Measurements from ENCODE around the gene TRAPPC1. TPM values are rescaled to one million over a fixed set of nuclear protein-coding genes. Genes with fewer than 3 reads are reported as not detected.
"Not testable (repeated sequence)": the region's sequence is repeated elsewhere in the genome, so short reads cannot be mapped to it uniquely, and the experiment has no call there.

TRAPPC1 gene
- total and polyA plus RNA-seq, 2 experiments from 2014 or later, result 37.8 to 321 TPM

DNA sequence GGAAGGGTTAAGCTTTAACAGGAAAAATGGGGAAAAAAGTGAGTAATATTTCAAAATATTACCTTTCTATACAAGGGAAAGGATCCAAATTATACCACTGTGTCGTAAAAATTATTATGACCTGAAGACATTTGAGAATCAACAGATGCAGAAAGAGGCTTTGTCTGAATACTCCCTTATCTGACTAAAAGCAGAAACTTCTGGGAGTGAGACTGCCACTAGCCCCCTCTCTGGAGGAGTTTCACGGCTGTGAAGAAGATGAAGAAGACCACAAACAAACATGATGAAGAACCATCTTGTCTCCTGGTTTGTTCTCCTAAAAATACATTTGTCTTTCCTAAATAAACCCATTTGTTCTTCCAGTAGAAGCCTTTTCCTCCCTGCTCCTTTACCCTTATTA is 29.7 kb upstream of the TRAPPC1 start:
- Histone ChIP-seq H3K79me2 (ENCODE audit: insufficient read depth) (no peaks in the 10 kb centered on the region), H3K36me3 (ENCODE audit: low read depth) (no peaks in the 10 kb centered on the region), H3K9me2 (ENCODE audit: insufficient read depth) (no peaks in the 10 kb centered on the region), H3K4me2 (ENCODE audit: unreplicated experiment) (no peak overlapping the region), H3K4me3 (no peak overlapping the region), H3F3A (ENCODE audit: insufficient read depth) (no peaks in the 10 kb centered on the region), H3K9ac (no peak overlapping the region), H3K4me1 (ENCODE audit: insufficient read depth) (no peaks in the 10 kb centered on the region), H3K9me3 (ENCODE audit: low read depth) (no peaks in the 10 kb centered on the region), H3K27me3 (replicated peaks; ENCODE audit: insufficient read depth) (no peaks in the 10 kb centered on the region), H3K27ac (no peak overlapping the region), H4K20me1 (ENCODE audit: insufficient read depth) (no peaks in the 10 kb centered on the region), H2AFZ (no peak overlapping the region)
- 20 to 23% methylated on average over 2 of the region's 2 CpGs for WGBS, 2 experiments (ENCODE audit: low coverage in 1 of 2, low lambda C conversion rate in 2 of 2, missing lambda C conversion rate in 2 of 2)
- TF ChIP-seq EZH2phosphoT487 (IDR thresholded peaks at IDR 0.05; ENCODE audit: insufficient read depth, low read depth) (no peak), EZH2 (IDR thresholded peaks at IDR 0.05; ENCODE audit: insufficient read depth, poor library complexity, severe bottlenecking) (no peak)
- no peak for DNase-seq
- in situ Hi-C loops (cut with MboI), result no loop called here

DNA sequence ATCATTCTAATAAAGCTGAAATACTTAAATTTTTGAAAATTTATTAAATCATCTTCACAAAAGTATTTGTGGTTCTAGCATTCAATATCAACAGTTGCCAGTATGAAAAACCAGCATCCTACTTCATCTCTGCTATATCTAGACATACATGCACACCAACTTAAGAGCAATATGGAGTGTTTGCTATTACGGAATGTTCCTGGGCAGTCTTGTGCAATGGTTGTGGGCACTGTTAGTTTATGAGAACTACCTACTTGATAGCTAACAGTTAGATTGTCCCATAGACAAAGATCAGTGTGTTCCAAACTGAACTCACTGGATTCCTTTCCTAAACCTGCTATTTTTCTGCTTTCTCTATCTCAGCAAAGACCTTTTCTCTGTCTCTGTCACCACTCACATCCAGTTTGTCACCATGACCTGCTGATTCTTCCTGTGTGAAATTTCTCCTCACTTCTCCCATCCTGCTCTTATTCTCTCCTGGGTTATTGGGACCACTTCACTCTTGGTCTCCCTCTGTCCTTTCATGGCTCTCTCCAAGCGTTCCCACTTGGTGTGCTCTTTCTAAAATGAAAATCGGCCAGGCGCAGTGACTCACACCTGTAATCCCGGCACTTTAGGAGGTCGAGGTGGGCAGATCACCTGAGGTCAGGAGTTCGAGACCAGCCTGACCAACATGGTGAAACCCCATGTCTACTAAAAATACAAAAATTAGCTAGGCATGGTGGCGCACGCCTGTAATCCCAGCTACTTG is 27.9 kb upstream of the TRAPPC1 start:
- H3K4me1 ChIP-seq (ENCODE audit: insufficient read depth), result no peaks in the 10 kb centered on the region
- no peaks in the 10 kb centered on the region for H3K9me3 ChIP-seq (ENCODE audit: low read depth)
- no peak overlapping the region for H2AFZ ChIP-seq
- TF ChIP-seq EZH2 (IDR thresholded peaks at IDR 0.05; ENCODE audit: insufficient read depth, poor library complexity, severe bottlenecking) (no peak), EZH2phosphoT487 (IDR thresholded peaks at IDR 0.05; ENCODE audit: insufficient read depth, low read depth) (no peak)
- no peaks in the 10 kb centered on the region for H3K36me3 ChIP-seq (ENCODE audit: low read depth)
- in situ Hi-C loops (cut with MboI), result no loop called here
- H4K20me1 ChIP-seq (ENCODE audit: insufficient read depth), result no peaks in the 10 kb centered on the region
- peak; percentile 2 for DNase-seq
- no peak overlapping the region for H3K4me2 ChIP-seq (ENCODE audit: unreplicated experiment)
- H3K27me3 ChIP-seq (replicated peaks; ENCODE audit: insufficient read depth), result no peaks in the 10 kb centered on the region
- H3F3A ChIP-seq (ENCODE audit: insufficient read depth), result no peaks in the 10 kb centered on the region
- H3K27ac ChIP-seq, result no peak overlapping the region
- 88 to 91% methylated on average over 9 of the region's 9 CpGs for WGBS, 2 experiments (ENCODE audit: low coverage in 1 of 2, low lambda C conversion rate in 2 of 2, missing lambda C conversion rate in 2 of 2)
- H3K79me2 ChIP-seq (ENCODE audit: insufficient read depth), result no peaks in the 10 kb centered on the region
- H3K9me2 ChIP-seq (ENCODE audit: insufficient read depth), result no peaks in the 10 kb centered on the region
- H3K4me3 ChIP-seq, result no peak overlapping the region
- H3K9ac ChIP-seq, result no peak overlapping the region

GRCh38 chr17:7956228-7956965 is 24.7 kb upstream of the TRAPPC1 start:
- Histone ChIP-seq H3K27ac (no peak overlapping the region), H3K4me3 (no peak overlapping the region), H3K36me3 (ENCODE audit: low read depth) (no peaks in the 10 kb centered on the region), H3K9ac (no peak overlapping the region), H4K20me1 (ENCODE audit: insufficient read depth) (no peaks in the 10 kb centered on the region), H3K9me3 (ENCODE audit: low read depth) (no peaks in the 10 kb centered on the region), H3K27me3 (replicated peaks; ENCODE audit: insufficient read depth) (no peaks in the 10 kb centered on the region), H3K4me1 (ENCODE audit: insufficient read depth) (no peaks in the 10 kb centered on the region), H3K9me2 (ENCODE audit: insufficient read depth) (no peaks in the 10 kb centered on the region), H3K79me2 (ENCODE audit: insufficient read depth) (no peaks in the 10 kb centered on the region), H3F3A (ENCODE audit: insufficient read depth) (no peaks in the 10 kb centered on the region), H3K4me2 (ENCODE audit: unreplicated experiment) (no peak overlapping the region), H2AFZ (no peak overlapping the region)
- TF ChIP-seq EZH2phosphoT487 (IDR thresholded peaks at IDR 0.05; ENCODE audit: insufficient read depth, low read depth), result no peak
- no peak for TF ChIP-seq EZH2 (IDR thresholded peaks at IDR 0.05; ENCODE audit: insufficient read depth, poor library complexity, severe bottlenecking)
- in situ Hi-C loops (cut with MboI), result no loop called here
- WGBS, 2 experiments (ENCODE audit: low coverage in 1 of 2, low lambda C conversion rate in 2 of 2, missing lambda C conversion rate in 2 of 2), result 76 to 77% methylated on average over 11 of the region's 11 CpGs
- DNase-seq, result no peak

- H3K79me2 ChIP-seq (ENCODE audit: insufficient read depth), result no peaks in the 10 kb centered on the region
- H3K4me3 ChIP-seq, result no peak overlapping the region
- H4K20me1 ChIP-seq (ENCODE audit: insufficient read depth), result no peaks in the 10 kb centered on the region
- H3K4me1 ChIP-seq (ENCODE audit: insufficient read depth), result no peaks in the 10 kb centered on the region
- peaks cover under 1% of the 10 kb centered on the region; the same call in 1 of the 2 replicates for H3K36me3 ChIP-seq (ENCODE audit: low read depth)
- no peak for TF ChIP-seq EZH2phosphoT487 (IDR thresholded peaks at IDR 0.05; ENCODE audit: insufficient read depth, low read depth)
- in situ Hi-C loops (cut with MboI), result no loop called here
- no peaks in the 10 kb centered on the region for H3K9me2 ChIP-seq (ENCODE audit: insufficient read depth)
- 59 to 62% methylated on average over 13 of the region's 13 CpGs for WGBS, 2 experiments (ENCODE audit: low coverage in 1 of 2, low lambda C conversion rate in 2 of 2, missing lambda C conversion rate in 2 of 2)
- DNase-seq, result peak; percentile 19
- no peak overlapping the region for H2AFZ ChIP-seq
- H3K27me3 ChIP-seq (replicated peaks; ENCODE audit: insufficient read depth), result no peaks in the 10 kb centered on the region
- H3F3A ChIP-seq (ENCODE audit: insufficient read depth), result no peaks in the 10 kb centered on the region
- H3K9me3 ChIP-seq (ENCODE audit: low read depth), result no peaks in the 10 kb centered on the region
- H3K9ac ChIP-seq, result no peak overlapping the region
- no peak overlapping the region for H3K27ac ChIP-seq
- no peak overlapping the region for H3K4me2 ChIP-seq (ENCODE audit: unreplicated experiment)
These were observed 23.9 kb upstream of the TRAPPC1 start for GRCh38 chr17:7955414-7956227.

DNA sequence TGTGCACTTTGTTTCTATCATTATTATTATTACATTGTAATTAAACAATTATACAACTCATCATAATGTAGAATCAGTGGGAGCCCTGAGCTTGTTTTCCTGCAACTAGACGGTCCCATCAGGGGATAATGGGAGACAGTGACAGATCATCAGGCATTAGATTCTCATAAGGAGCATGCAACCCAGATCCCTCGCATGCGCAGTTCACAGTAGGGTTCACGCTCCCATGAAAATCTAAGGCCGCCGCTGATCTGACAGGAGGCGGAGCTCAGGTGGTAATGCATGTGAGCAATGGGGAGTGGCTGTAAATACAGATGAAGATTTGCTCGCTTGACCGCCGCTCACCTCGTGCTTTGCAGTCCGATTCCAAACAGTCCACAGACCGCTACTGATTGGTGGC is 21.5 kb upstream of the TRAPPC1 start:
- H3K9me3 ChIP-seq (ENCODE audit: low read depth); H3K9ac ChIP-seq; H4K20me1 ChIP-seq (ENCODE audit: insufficient read depth); H3K27me3 ChIP-seq (replicated peaks; ENCODE audit: insufficient read depth); H3K27ac ChIP-seq; H3K79me2 ChIP-seq (ENCODE audit: insufficient read depth); H3K4me1 ChIP-seq (ENCODE audit: insufficient read depth); H3K9me2 ChIP-seq (ENCODE audit: insufficient read depth); H3K4me3 ChIP-seq; in situ Hi-C loops (cut with MboI); H3K4me2 ChIP-seq (ENCODE audit: unreplicated experiment); DNase-seq; H3F3A ChIP-seq (ENCODE audit: insufficient read depth); H2AFZ ChIP-seq: not testable (repeated sequence)
- H3K36me3 ChIP-seq (ENCODE audit: low read depth), result peaks cover 13% of the 10 kb centered on the region; the same call in 1 of the 2 replicates
- WGBS, 2 experiments (ENCODE audit: low coverage in 1 of 2, low lambda C conversion rate in 2 of 2, missing lambda C conversion rate in 2 of 2), result 92 to 94% methylated on average over 13 of the region's 13 CpGs

Measured in GM23248 (cell line).